Measurements from ENCODE around the gene BTBD7. TPM values are rescaled to one million over a fixed set of nuclear protein-coding genes. Genes with fewer than 3 reads are reported as not detected.
A peak's percentile ranks its signal among the peaks of the same experiment; 100 is the strongest.

BTBD7 gene
- total RNA-seq, 1 donor from 2014 or later: 45.9 TPM

- Mint-ChIP-seq H3K27ac (ENCODE audit: unreplicated experiment) (peak overlapping the region; percentile 96), H3K4me1 (ENCODE audit: unreplicated experiment) (peaks cover 41% of the 10 kb centered on the region), H3K36me3 (ENCODE audit: unreplicated experiment) (no peaks in the 10 kb centered on the region), H3K27me3 (ENCODE audit: unreplicated experiment) (no peaks in the 10 kb centered on the region), H3K4me3 (ENCODE audit: unreplicated experiment) (peak overlapping the region; percentile 60), H3K9me3 (ENCODE audit: unreplicated experiment) (no peaks in the 10 kb centered on the region)
- no peak for DNase-seq (ENCODE audit: extremely low spot score, unreplicated experiment)
- no peak for TF ChIP-seq CTCF (IDR thresholded peaks at IDR 0.05)
These were observed 14.7 kb downstream of the BTBD7 start for GRCh38 chr14:93317875-93318807.

GRCh38 chr14:93317210-93317874 is 15.5 kb downstream of the BTBD7 start:
- Mint-ChIP-seq H3K4me1 (ENCODE audit: unreplicated experiment) (peaks cover 42% of the 10 kb centered on the region), H3K27ac (ENCODE audit: unreplicated experiment) (peak overlapping the region; percentile 96), H3K36me3 (ENCODE audit: unreplicated experiment) (no peaks in the 10 kb centered on the region), H3K4me3 (ENCODE audit: unreplicated experiment) (peak overlapping the region; percentile 60), H3K9me3 (ENCODE audit: unreplicated experiment) (no peaks in the 10 kb centered on the region), H3K27me3 (ENCODE audit: unreplicated experiment) (no peaks in the 10 kb centered on the region)
- TF ChIP-seq CTCF (IDR thresholded peaks at IDR 0.05): no peak
- DNase-seq (ENCODE audit: extremely low spot score, unreplicated experiment): no peak

DNA sequence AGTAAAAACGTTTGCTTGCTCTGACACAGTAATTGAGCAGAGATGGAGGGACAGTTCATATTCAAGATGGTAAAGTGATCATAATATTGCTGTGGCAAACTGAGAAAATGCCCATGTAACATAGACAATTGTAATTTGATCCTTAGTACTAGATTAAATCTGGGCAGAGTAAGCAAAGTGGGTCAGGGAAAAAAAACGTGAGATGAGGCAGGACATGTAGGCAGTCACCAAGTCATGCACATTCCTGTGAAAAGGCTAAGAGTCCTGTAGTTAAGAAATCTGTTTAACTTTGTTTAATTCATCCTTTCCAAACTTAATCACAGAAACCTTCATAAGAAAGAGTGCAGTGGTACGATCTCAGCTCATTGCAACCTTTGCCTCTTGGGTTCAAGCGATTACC is 16.1 kb downstream of the BTBD7 start:
- no peaks in the 10 kb centered on the region for H3K9me3 Mint-ChIP-seq (ENCODE audit: unreplicated experiment)
- TF ChIP-seq CTCF (IDR thresholded peaks at IDR 0.05): no peak
- H3K36me3 Mint-ChIP-seq (ENCODE audit: unreplicated experiment): no peaks in the 10 kb centered on the region
- no peaks in the 10 kb centered on the region for H3K27me3 Mint-ChIP-seq (ENCODE audit: unreplicated experiment)
- no peak overlapping the region for H3K4me3 Mint-ChIP-seq (ENCODE audit: unreplicated experiment)
- no peak for DNase-seq (ENCODE audit: extremely low spot score, unreplicated experiment)
- peak overlapping the region; percentile 67 for H3K27ac Mint-ChIP-seq (ENCODE audit: unreplicated experiment)
- peaks cover 42% of the 10 kb centered on the region for H3K4me1 Mint-ChIP-seq (ENCODE audit: unreplicated experiment)

- H3K27ac Mint-ChIP-seq (ENCODE audit: unreplicated experiment): no peak overlapping the region
- H3K9me3 Mint-ChIP-seq (ENCODE audit: unreplicated experiment): no peaks in the 10 kb centered on the region
- no peak for DNase-seq (ENCODE audit: extremely low spot score, unreplicated experiment)
- no peak for TF ChIP-seq CTCF (IDR thresholded peaks at IDR 0.05)
- no peaks in the 10 kb centered on the region for H3K36me3 Mint-ChIP-seq (ENCODE audit: unreplicated experiment)
- H3K4me1 Mint-ChIP-seq (ENCODE audit: unreplicated experiment): peaks cover 42% of the 10 kb centered on the region
- H3K4me3 Mint-ChIP-seq (ENCODE audit: unreplicated experiment): no peak overlapping the region
- H3K27me3 Mint-ChIP-seq (ENCODE audit: unreplicated experiment): no peaks in the 10 kb centered on the region
These were observed 17.3 kb downstream of the BTBD7 start for GRCh38 chr14:93315575-93315974.

GRCh38 chr14:93311082-93311481 is 21.8 kb downstream of the BTBD7 start:
- Mint-ChIP-seq H3K4me3 (ENCODE audit: unreplicated experiment) (no peak overlapping the region), H3K27me3 (ENCODE audit: unreplicated experiment) (no peaks in the 10 kb centered on the region), H3K4me1 (ENCODE audit: unreplicated experiment) (peaks cover 12% of the 10 kb centered on the region), H3K27ac (ENCODE audit: unreplicated experiment) (no peak overlapping the region), H3K9me3 (ENCODE audit: unreplicated experiment) (no peaks in the 10 kb centered on the region), H3K36me3 (ENCODE audit: unreplicated experiment) (no peaks in the 10 kb centered on the region)
- DNase-seq (ENCODE audit: extremely low spot score, unreplicated experiment): no peak
- no peak for TF ChIP-seq CTCF (IDR thresholded peaks at IDR 0.05)

Measured in osteocyte (in vitro differentiated cells).